Measurements from ENCODE around the gene GNAS. TPM values are rescaled to one million over a fixed set of nuclear protein-coding genes. Genes with fewer than 3 reads are reported as not detected.

Gene GNAS
- total RNA-seq, 3 donors from 2014 or later, result 448 to 714 (median 570) TPM

DNA sequence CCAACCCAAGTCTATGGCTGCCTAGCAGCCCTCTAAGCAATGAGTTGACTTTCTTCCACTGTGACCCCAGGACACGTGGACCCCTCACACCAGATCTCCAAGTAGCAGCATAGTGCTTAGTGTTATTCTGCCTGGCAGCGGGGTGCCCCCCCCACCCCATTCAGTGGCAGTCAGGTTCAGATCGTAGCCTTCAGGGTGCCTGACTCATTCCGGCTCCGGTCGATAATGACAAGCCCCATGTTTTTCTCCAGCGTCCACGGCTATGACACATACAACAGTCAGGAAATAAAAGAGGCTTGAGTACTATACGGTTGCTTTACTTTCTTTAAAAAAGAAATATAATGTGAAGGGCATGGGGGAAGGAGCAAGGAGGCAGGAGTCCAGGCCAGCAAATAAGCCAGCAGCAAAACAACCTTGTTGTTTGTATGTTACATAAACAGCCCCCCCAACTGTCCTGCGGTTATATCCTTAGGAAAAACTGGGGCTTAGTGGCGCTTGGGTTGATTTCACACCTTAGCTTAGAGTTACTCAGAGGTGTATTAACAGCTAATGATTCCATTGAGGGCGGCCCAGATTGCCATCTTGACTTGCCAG is 23.1 kb downstream of the GNAS start:
- no peak for TF ChIP-seq POLR2A (IDR thresholded peaks at IDR 0.05)
- TF ChIP-seq, protein P1, sequence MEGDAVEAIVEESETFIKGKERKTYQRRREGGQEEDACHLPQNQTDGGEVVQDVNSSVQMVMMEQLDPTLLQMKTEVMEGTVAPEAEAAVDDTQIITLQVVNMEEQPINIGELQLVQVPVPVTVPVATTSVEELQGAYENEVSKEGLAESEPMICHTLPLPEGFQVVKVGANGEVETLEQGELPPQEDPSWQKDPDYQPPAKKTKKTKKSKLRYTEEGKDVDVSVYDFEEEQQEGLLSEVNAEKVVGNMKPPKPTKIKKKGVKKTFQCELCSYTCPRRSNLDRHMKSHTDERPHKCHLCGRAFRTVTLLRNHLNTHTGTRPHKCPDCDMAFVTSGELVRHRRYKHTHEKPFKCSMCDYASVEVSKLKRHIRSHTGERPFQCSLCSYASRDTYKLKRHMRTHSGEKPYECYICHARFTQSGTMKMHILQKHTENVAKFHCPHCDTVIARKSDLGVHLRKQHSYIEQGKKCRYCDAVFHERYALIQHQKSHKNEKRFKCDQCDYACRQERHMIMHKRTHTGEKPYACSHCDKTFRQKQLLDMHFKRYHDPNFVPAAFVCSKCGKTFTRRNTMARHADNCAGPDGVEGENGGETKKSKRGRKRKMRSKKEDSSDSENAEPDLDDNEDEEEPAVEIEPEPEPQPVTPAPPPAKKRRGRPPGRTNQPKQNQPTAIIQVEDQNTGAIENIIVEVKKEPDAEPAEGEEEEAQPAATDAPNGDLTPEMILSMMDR (IDR thresholded peaks at IDR 0.05), result no peak
- no peak for TF ChIP-seq POLR2AphosphoS5 (IDR thresholded peaks at IDR 0.05)
- no peaks in the 10 kb centered on the region for H3K9me3 ChIP-seq
- intact Hi-C loops (cut with DNase I; ENCODE audit: low total_unique reads), result no loop called here
- no peak overlapping the region for H3K27ac ChIP-seq
- no peak for DNase-seq (ENCODE audit: low spot score in 2 of 2)
- H3K36me3 ChIP-seq, result no peaks in the 10 kb centered on the region
- no peak overlapping the region for H3K4me3 ChIP-seq
- no peaks in the 10 kb centered on the region for H3K4me1 ChIP-seq
- no peaks in the 10 kb centered on the region for H3K27me3 ChIP-seq

DNA sequence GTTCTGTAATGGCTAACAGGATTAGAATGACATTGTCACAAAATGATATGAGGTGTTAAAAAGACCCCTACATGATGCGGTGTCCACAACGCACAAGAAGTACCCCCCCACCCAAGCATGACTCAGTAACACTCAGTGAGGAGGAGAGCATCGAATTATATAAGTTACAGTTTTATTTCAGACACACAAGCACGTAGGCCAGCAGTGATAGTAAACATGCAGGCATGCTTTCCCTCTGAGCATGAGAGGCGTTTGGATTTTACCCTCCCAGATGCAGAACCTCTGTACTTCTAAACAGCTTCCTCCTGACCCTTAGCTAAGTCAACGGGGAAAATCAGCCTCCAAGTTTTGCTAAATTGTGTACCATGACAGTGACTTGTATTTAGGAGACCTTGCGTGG is 23.9 kb downstream of the GNAS start:
- Histone ChIP-seq H3K9me3 (no peaks in the 10 kb centered on the region), H3K27ac (no peak overlapping the region), H3K4me3 (no peak overlapping the region), H3K36me3 (no peaks in the 10 kb centered on the region), H3K27me3 (no peaks in the 10 kb centered on the region), H3K4me1 (no peaks in the 10 kb centered on the region)
- DNase-seq (ENCODE audit: low spot score in 2 of 2), result no peak
- no peak for TF ChIP-seq POLR2AphosphoS5 (IDR thresholded peaks at IDR 0.05)
- TF ChIP-seq, protein P1 (IDR thresholded peaks at IDR 0.05), result no peak
- no peak for TF ChIP-seq POLR2A (IDR thresholded peaks at IDR 0.05)
- intact Hi-C loops (cut with DNase I; ENCODE audit: low total_unique reads), result no loop called here

DNA sequence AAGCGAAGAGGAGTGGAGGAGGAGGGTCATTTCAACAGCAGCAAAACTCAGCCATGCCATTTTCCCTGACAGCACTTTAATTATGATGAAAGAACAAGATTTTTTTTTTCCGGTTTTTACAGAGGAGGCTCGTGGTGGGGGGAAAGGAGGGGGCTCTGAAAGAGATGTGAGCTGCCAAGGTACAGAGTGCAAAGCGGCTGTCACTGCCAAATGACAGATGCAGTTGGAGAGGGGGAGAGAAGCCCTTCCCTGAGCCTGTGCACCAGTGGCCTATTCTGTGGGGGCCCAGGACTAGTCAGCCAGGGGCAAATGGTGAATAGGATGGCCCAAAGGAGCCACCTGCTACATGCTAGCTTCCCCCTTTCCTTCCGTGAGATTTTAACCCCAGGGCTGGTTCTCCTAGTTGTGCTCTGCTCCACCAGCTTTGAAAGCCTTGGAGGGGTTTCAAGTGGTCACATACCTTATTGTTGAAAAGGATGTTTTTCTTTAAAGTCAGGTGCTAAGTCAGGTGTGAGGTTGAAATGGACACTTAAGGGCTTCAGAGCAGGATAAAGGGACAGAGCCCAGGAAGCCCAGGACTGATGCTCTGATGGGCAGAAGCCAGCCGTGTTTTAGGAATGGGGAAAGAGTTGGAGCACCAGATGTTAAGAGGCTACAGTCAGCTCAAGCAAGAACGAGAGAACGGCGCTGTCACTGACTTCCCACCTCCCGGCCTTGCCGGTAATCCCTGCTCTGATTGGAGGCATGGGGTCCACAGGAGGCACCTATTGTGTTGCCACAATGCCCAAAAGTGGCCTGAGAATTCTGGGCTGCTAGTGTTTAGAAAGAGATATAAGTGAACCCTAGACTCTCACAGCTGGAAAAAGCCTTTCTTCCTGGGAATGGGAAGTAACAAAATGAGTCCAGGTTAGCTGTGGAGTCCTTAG is 24.8 kb downstream of the GNAS start:
- no peaks in the 10 kb centered on the region for H3K27me3 ChIP-seq
- no peak overlapping the region for H3K27ac ChIP-seq
- no peak overlapping the region for H3K4me3 ChIP-seq
- TF ChIP-seq POLR2A (IDR thresholded peaks at IDR 0.05) (no peak), POLR2AphosphoS5 (IDR thresholded peaks at IDR 0.05) (no peak)
- TF ChIP-seq, protein P1 (IDR thresholded peaks at IDR 0.05), result no peak
- no peaks in the 10 kb centered on the region for H3K9me3 ChIP-seq
- no peak for DNase-seq (ENCODE audit: low spot score in 2 of 2)
- intact Hi-C loops (cut with DNase I; ENCODE audit: low total_unique reads), result no loop called here
- no peaks in the 10 kb centered on the region for H3K36me3 ChIP-seq
- no peaks in the 10 kb centered on the region for H3K4me1 ChIP-seq

DNA sequence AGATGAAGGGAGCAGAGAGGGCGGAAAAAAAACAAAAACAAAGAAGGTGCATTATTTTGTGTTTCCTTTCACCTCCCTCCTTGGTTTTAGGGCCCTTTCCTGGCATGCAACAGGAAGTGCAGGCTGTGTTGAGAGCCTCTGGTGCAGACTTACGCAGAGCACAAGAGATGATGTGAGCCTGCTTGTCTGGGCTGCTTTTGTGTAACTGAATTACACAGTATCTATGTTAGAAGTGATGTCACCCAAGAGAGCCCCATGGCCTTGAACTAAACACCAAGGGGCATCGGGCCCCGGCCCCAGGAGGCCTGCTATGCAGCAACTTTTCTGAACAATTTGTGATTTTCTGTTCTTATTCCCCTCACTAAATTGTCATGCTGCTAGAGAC is 25.5 kb downstream of the GNAS start:
- Histone ChIP-seq H3K36me3 (no peaks in the 10 kb centered on the region), H3K27me3 (no peaks in the 10 kb centered on the region), H3K4me3 (no peak overlapping the region), H3K9me3 (no peaks in the 10 kb centered on the region), H3K27ac (no peak overlapping the region), H3K4me1 (no peaks in the 10 kb centered on the region)
- TF ChIP-seq POLR2AphosphoS5 (IDR thresholded peaks at IDR 0.05) (no peak), POLR2A (IDR thresholded peaks at IDR 0.05) (no peak)
- TF ChIP-seq, protein P1 (IDR thresholded peaks at IDR 0.05), result no peak
- intact Hi-C loops (cut with DNase I; ENCODE audit: low total_unique reads), result no loop called here
- no peak for DNase-seq (ENCODE audit: low spot score in 2 of 2)

DNA sequence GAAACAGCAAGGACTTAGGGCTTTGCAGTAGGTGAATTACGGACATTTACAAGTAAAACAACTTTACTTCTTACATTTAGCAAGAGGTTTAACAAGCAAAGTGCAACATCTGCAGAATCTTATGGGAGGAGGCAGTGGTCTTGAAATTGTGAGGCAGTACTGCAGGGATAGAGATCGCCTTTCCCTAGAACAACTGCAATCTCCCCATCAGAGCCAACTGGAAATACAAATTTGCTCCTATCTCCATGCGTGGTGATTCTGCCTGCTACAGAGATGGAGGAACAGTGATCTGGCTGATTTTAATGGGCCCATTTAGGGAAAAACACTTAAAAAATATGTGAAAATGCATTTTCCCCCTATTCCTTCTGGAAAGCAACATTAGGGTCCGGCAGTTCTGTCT is 25.9 kb downstream of the GNAS start:
- no peaks in the 10 kb centered on the region for H3K4me1 ChIP-seq
- H3K4me3 ChIP-seq, result no peak overlapping the region
- H3K27ac ChIP-seq, result no peak overlapping the region
- H3K27me3 ChIP-seq, result no peaks in the 10 kb centered on the region
- no peaks in the 10 kb centered on the region for H3K9me3 ChIP-seq
- intact Hi-C loops (cut with DNase I; ENCODE audit: low total_unique reads), result no loop called here
- DNase-seq (ENCODE audit: low spot score in 2 of 2), result no peak
- TF ChIP-seq POLR2A (IDR thresholded peaks at IDR 0.05) (no peak), POLR2AphosphoS5 (IDR thresholded peaks at IDR 0.05) (no peak)
- TF ChIP-seq, protein P1 (IDR thresholded peaks at IDR 0.05), result no peak
- no peaks in the 10 kb centered on the region for H3K36me3 ChIP-seq
